ENCODE results near the gene TUBA1C.

DNA sequence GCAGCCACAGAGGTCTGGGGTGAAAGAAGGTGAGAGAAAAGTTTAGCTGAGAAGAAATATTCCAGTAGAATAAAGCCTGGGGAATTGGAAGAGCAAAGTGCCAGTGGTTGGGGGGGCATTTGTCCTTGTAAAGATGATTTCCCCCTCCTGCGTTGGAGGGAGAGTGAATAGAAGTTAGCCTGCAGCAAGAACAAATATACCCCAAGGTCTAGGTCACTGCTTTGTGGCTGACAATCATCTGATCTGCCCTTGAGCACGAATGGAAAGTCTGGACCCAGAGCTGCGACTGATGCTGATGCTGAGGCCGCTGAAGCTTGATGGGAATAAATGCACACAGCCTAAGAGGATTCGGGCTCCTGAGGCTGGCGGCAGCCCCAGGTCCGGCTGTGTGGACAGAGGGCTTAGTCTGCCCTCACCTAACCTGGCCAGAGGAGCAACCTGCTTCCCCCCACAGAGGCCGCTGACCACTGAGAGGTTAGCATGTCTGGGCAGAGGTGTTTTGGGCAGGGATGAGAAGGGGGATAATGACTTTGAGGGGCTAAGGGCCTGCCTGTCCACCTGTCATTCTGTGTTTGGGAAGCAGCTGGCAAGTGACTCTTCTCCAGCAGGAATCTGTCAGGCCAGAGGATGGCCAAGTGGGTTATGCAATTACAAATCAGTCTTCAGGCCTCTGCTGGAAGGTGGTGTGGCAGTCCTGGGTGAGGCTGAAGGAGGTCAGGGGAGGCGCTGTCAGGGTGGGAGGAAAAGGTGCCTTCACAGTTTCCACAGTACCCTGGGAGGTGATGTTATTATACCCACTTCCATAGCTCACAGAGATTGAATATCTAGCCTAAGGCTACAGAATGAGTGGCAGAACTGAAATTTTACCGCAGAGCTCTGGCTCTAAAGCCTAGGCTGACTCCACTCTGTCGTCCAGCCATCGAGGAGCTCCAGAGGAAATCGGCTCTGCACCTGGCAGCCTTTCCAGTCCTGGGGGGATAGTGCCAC is 11.7 kb downstream of the TUBA1C start:
- TF ChIP-seq, protein P1, sequence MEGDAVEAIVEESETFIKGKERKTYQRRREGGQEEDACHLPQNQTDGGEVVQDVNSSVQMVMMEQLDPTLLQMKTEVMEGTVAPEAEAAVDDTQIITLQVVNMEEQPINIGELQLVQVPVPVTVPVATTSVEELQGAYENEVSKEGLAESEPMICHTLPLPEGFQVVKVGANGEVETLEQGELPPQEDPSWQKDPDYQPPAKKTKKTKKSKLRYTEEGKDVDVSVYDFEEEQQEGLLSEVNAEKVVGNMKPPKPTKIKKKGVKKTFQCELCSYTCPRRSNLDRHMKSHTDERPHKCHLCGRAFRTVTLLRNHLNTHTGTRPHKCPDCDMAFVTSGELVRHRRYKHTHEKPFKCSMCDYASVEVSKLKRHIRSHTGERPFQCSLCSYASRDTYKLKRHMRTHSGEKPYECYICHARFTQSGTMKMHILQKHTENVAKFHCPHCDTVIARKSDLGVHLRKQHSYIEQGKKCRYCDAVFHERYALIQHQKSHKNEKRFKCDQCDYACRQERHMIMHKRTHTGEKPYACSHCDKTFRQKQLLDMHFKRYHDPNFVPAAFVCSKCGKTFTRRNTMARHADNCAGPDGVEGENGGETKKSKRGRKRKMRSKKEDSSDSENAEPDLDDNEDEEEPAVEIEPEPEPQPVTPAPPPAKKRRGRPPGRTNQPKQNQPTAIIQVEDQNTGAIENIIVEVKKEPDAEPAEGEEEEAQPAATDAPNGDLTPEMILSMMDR (IDR thresholded peaks at IDR 0.05), result no peak
- TF ChIP-seq POLR2A (IDR thresholded peaks at IDR 0.05) (no peak), POLR2AphosphoS5 (IDR thresholded peaks at IDR 0.05) (no peak)
